ENCODE data around the gene RAB23. TPM values are rescaled to one million over a fixed set of nuclear protein-coding genes. Genes with fewer than 3 reads are reported as not detected.

Gene RAB23
- total and polyA plus RNA-seq, 9 of the 15 experiments (the other 6 are each of a cell fraction or from before 2014, with no cell fraction given), result 3.4 to 18.0 (median 9.4) TPM

DNA sequence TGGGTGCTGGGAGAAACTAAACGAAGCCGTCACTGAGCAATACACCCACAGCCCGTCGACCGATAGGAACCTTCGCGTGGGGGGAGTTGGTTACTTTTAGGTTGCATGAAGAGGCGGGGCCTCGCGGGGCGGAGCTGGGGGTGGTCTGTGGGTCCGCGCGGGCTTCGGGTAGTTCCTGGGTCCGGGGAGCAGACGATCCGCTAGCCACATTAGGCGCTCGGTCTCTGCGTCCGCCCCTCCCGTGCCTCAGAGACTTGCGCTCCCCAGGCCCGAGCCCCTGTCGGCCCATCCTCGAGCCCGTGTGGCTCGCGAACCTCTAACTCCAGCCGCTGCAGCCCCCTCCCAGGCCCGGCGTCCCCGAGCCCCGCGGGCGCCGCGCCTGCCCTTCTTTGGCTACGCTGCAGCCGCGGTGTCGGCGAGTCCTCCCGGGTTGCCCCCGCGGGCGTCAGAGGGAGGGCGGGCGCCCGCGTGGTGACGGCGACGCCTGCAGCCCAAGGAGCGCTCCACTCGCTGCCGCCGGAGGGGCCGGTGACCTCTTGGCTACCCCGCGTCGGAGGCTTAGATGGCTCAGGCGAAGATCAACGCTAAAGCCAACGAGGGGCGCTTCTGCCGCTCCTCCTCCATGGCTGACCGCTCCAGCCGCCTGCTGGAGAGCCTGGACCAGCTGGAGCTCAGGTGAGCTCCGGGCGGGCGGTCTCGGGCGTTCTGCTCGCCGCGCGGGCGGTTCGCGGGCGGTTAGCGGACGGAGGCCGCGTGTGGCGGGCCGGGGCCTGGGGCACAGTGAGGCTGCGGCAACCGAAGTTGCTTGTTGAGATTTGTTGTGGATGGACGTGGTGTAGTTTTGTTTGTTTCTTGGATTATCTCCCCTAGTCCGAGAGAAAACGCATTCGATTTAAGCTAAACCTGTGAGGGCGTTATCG lies 49.7 kb downstream of the RAB23 start, which contains the start of gene BAG2 (continued):
- TF ChIP-seq, protein P1, sequence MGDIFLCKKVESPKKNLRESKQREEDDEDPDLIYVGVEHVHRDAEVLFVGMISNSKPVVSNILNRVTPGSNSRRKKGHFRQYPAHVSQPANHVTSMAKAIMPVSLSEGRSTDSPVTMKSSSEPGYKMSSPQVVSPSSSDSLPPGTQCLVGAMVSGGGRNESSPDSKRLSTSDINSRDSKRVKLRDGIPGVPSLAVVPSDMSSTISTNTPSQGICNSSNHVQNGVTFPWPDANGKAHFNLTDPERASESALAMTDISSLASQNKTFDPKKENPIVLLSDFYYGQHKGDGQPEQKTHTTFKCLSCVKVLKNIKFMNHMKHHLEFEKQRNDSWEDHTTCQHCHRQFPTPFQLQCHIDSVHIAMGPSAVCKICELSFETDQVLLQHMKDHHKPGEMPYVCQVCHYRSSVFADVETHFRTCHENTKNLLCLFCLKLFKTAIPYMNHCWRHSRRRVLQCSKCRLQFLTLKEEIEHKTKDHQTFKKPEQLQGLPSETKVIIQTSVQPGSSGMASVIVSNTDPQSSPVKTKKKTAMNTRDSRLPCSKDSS (IDR thresholded peaks at IDR 0.05; ENCODE audit: low read depth, partially characterized antibody), result no peak
- TF ChIP-seq ZNF583 (CRISPR knock-in tag; IDR thresholded peaks at IDR 0.05), result peak; percentile 27; the same call in 1 of the 2 replicates
- TF ChIP-seq ZKSCAN8 (CRISPR knock-in tag; IDR thresholded peaks at IDR 0.05), result no peak
- TF ChIP-seq E2F1 (CRISPR knock-in tag; IDR thresholded peaks at IDR 0.05), result peak; percentile 51; the same call in 1 of the 2 replicates
- TF ChIP-seq CTBP1 (IDR thresholded peaks at IDR 0.05; ENCODE audit: borderline replicate concordance), result peak; percentile 80
- TF ChIP-seq ZNF347 (CRISPR knock-in tag; IDR thresholded peaks at IDR 0.05; ENCODE audit: low read depth), result no peak
- TF ChIP-seq, protein P2, sequence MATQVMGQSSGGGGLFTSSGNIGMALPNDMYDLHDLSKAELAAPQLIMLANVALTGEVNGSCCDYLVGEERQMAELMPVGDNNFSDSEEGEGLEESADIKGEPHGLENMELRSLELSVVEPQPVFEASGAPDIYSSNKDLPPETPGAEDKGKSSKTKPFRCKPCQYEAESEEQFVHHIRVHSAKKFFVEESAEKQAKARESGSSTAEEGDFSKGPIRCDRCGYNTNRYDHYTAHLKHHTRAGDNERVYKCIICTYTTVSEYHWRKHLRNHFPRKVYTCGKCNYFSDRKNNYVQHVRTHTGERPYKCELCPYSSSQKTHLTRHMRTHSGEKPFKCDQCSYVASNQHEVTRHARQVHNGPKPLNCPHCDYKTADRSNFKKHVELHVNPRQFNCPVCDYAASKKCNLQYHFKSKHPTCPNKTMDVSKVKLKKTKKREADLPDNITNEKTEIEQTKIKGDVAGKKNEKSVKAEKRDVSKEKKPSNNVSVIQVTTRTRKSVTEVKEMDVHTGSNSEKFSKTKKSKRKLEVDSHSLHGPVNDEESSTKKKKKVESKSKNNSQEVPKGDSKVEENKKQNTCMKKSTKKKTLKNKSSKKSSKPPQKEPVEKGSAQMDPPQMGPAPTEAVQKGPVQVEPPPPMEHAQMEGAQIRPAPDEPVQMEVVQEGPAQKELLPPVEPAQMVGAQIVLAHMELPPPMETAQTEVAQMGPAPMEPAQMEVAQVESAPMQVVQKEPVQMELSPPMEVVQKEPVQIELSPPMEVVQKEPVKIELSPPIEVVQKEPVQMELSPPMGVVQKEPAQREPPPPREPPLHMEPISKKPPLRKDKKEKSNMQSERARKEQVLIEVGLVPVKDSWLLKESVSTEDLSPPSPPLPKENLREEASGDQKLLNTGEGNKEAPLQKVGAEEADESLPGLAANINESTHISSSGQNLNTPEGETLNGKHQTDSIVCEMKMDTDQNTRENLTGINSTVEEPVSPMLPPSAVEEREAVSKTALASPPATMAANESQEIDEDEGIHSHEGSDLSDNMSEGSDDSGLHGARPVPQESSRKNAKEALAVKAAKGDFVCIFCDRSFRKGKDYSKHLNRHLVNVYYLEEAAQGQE (IDR thresholded peaks at IDR 0.05; ENCODE audit: borderline replicate concordance), result 0 out of 2 replicates have a peak, but pooled peaks have one; percentile 4
- TF ChIP-seq, protein P2 (CRISPR knock-in tag; IDR thresholded peaks at IDR 0.05; ENCODE audit: low read depth), result no peak
- no peak for TF ChIP-seq TCFL5 (CRISPR knock-in tag; conservative IDR thresholded peaks at IDR 0.05)
- peak; percentile 10 to 93 (median 82) for TF ChIP-seq YY1 (IDR thresholded peaks at IDR 0.05; ENCODE audit: borderline replicate concordance in 1 of 3, control insufficient read depth in 1 of 3, extremely low read depth in 1 of 3, insufficient read depth in 3 of 3, insufficient read length in 1 of 3, insufficient replicate concordance in 2 of 3, low read depth in 1 of 3, low read length in 2 of 3)
- peak; percentile 76 for TF ChIP-seq TAF1 (IDR thresholded peaks at IDR 0.05; ENCODE audit: control insufficient read depth, extremely low read depth, insufficient read depth, low read length, severe bottlenecking)
- 0 out of 2 replicates have a peak, but pooled peaks have one; percentile 65 for TF ChIP-seq PRMT5 (CRISPR knock-in tag; IDR thresholded peaks at IDR 0.05)
- no peak for TF ChIP-seq BRF1 (IDR thresholded peaks at IDR 0.05; ENCODE audit: borderline replicate concordance, extremely low read depth, insufficient read length)
- TF ChIP-seq XRCC5 (IDR thresholded peaks at IDR 0.05; ENCODE audit: low read depth, low read length), result no peak

Measured in K562 (cell line).